Mucosa of rectum (tissue), 2 donors: Measurements from ENCODE around the gene TUBAL3.
"Not testable (repeated sequence)": the region's sequence is repeated elsewhere in the genome, so short reads cannot be mapped to it uniquely, and the experiment has no call there.

Experiments used
- H3K27ac ChIP-seq, 2 donors: one replicate each; pipeline ENCODE4 v1.7.0; 2013; ENCODE audit warnings: inconsistent platforms in 2 of 2, low read depth in 2 of 2, low read length in 2 of 2
- H3K27me3 ChIP-seq, 2 donors: one replicate each; pipeline ENCODE4 v1.7.0; 2013; ENCODE audit warnings: low read length in 2 of 2; ENCODE audit not compliant: control insufficient read depth in 2 of 2, insufficient read depth in 2 of 2
- H3K36me3 ChIP-seq, 2 donors: one replicate each; pipeline ENCODE4 v1.7.0; 2013; ENCODE audit warnings: low read length in 2 of 2; ENCODE audit not compliant: control insufficient read depth in 2 of 2, insufficient read depth in 2 of 2
- H3K4me1 ChIP-seq, 2 donors: one replicate each; pipeline ENCODE4 v1.7.0; 2013; ENCODE audit warnings: low read length in 2 of 2, mild to moderate bottlenecking in 1 of 2; ENCODE audit not compliant: control insufficient read depth in 2 of 2, insufficient read depth in 2 of 2
- H3K4me3 ChIP-seq, 2 donors: one replicate each; pipeline ENCODE4 v1.7.0; 2013; ENCODE audit warnings: low read length in 2 of 2
- H3K9ac ChIP-seq, 2 donors: one replicate each; pipeline ENCODE4 v1.7.0; 2013; ENCODE audit warnings: low read length in 2 of 2, low read depth in 1 of 2, mild to moderate bottlenecking in 1 of 2
- H3K9me3 ChIP-seq, 2 donors: one replicate each; pipeline ENCODE4 v1.7.0; 2013; ENCODE audit warnings: low read length in 2 of 2; ENCODE audit not compliant: control insufficient read depth in 2 of 2
- donor health status: healthy.
- donor health status: Normal muscosa, but diverticular disease.

The TUBAL3 gene

GRCh38 chr10:5381187-5381586 is 23.4 kb downstream of the TUBAL3 start:
- H3K9ac ChIP-seq = no peak overlapping the region
- H3K9me3 ChIP-seq = no peaks in the 10 kb centered on the region
- no peak overlapping the region for H3K27ac ChIP-seq
- no peaks in the 10 kb centered on the region for H3K27me3 ChIP-seq
- H3K4me3 ChIP-seq = no peak overlapping the region
- no peaks in the 10 kb centered on the region for H3K4me1 ChIP-seq
- H3K36me3 ChIP-seq = no peaks in the 10 kb centered on the region

- not testable (repeated sequence) for H3K4me1 ChIP-seq, H3K36me3 ChIP-seq, H3K27ac ChIP-seq, H3K4me3 ChIP-seq, H3K9me3 ChIP-seq, H3K9ac ChIP-seq, H3K27me3 ChIP-seq
Measured at GRCh38 chr10:5380395-5380794, 24.2 kb downstream of the TUBAL3 start.

GRCh38 chr10:5379202-5379601 is 25.4 kb downstream of the TUBAL3 start:
- not testable (repeated sequence) for H3K4me1 ChIP-seq, H3K27me3 ChIP-seq, H3K9me3 ChIP-seq

GRCh38 chr10:5376450-5376849 is 28.2 kb downstream of the TUBAL3 start:
- H3K4me3 ChIP-seq = no peak overlapping the region
- H3K27ac ChIP-seq = no peak overlapping the region
- H3K9me3 ChIP-seq = no peaks in the 10 kb centered on the region
- H3K27me3 ChIP-seq = no peaks in the 10 kb centered on the region
- H3K36me3 ChIP-seq = no peaks in the 10 kb centered on the region
- no peak overlapping the region for H3K9ac ChIP-seq
- H3K4me1 ChIP-seq = no peaks in the 10 kb centered on the region

More at GRCh38 chr10:5379202-5379601, 25.4 kb downstream of the TUBAL3 start:
- not testable (repeated sequence) for H3K27ac ChIP-seq, H3K36me3 ChIP-seq, H3K4me3 ChIP-seq, H3K9ac ChIP-seq

GRCh38 chr10:5373891-5374611 is 30.6 kb downstream of the TUBAL3 start:
- H3K9ac ChIP-seq = no peak overlapping the region
- H3K36me3 ChIP-seq = no peaks in the 10 kb centered on the region
- H3K27ac ChIP-seq = no peak overlapping the region
- no peaks in the 10 kb centered on the region for H3K27me3 ChIP-seq
- H3K4me3 ChIP-seq = no peak overlapping the region
- no peaks in the 10 kb centered on the region for H3K9me3 ChIP-seq
- H3K4me1 ChIP-seq = no peaks in the 10 kb centered on the region

GRCh38 chr10:5373307-5373706 is 31.3 kb downstream of the TUBAL3 start:
- no peaks in the 10 kb centered on the region for H3K36me3 ChIP-seq
- H3K27me3 ChIP-seq = no peaks in the 10 kb centered on the region
- no peak overlapping the region for H3K9ac ChIP-seq
- no peak overlapping the region for H3K27ac ChIP-seq
- no peaks in the 10 kb centered on the region for H3K9me3 ChIP-seq
- no peak overlapping the region for H3K4me3 ChIP-seq
- H3K4me1 ChIP-seq = no peaks in the 10 kb centered on the region

GRCh38 chr10:5370493-5371352 is 33.9 kb downstream of the TUBAL3 start:
- no peak overlapping the region for H3K27ac ChIP-seq
- no peaks in the 10 kb centered on the region for H3K4me1 ChIP-seq

GRCh38 chr10:5369362-5370158 is 35.1 kb downstream of the TUBAL3 start:
- Histone ChIP-seq H3K9ac (no peak overlapping the region), H3K27me3 (peaks cover 7 to 10% of the 10 kb centered on the region in 2 donors), H3K4me1 (peaks cover 0 to 2% of the 10 kb centered on the region in 2 donors), H3K27ac (no peak overlapping the region), H3K9me3 (no peaks in the 10 kb centered on the region), H3K4me3 (no peak overlapping the region), H3K36me3 (no peaks in the 10 kb centered on the region)

More at GRCh38 chr10:5370493-5371352, 33.9 kb downstream of the TUBAL3 start:
- Histone ChIP-seq H3K9me3 (no peaks in the 10 kb centered on the region), H3K36me3 (no peaks in the 10 kb centered on the region), H3K4me3 (no peak overlapping the region), H3K27me3 (peaks cover 0 to 6% of the 10 kb centered on the region in 2 donors), H3K9ac (no peak overlapping the region)

GRCh38 chr10:5365928-5366327 is 38.7 kb downstream of the TUBAL3 start:
- Histone ChIP-seq H3K27ac (no peak overlapping the region), H3K9ac (no peak overlapping the region), H3K9me3 (no peaks in the 10 kb centered on the region), H3K4me1 (peaks cover 0 to 2% of the 10 kb centered on the region in 2 donors), H3K27me3 (peaks cover 18 to 19% of the 10 kb centered on the region in 2 donors), H3K36me3 (no peaks in the 10 kb centered on the region), H3K4me3 (no peak overlapping the region)
